ENCODE results near the gene SAP30BP. TPM values are rescaled to one million over a fixed set of nuclear protein-coding genes. Genes with fewer than 3 reads are reported as not detected.

SAP30BP gene
- total RNA-seq, 4 donors from 2014 or later = 33.9 to 72.7 (median 44.4) TPM

DNA sequence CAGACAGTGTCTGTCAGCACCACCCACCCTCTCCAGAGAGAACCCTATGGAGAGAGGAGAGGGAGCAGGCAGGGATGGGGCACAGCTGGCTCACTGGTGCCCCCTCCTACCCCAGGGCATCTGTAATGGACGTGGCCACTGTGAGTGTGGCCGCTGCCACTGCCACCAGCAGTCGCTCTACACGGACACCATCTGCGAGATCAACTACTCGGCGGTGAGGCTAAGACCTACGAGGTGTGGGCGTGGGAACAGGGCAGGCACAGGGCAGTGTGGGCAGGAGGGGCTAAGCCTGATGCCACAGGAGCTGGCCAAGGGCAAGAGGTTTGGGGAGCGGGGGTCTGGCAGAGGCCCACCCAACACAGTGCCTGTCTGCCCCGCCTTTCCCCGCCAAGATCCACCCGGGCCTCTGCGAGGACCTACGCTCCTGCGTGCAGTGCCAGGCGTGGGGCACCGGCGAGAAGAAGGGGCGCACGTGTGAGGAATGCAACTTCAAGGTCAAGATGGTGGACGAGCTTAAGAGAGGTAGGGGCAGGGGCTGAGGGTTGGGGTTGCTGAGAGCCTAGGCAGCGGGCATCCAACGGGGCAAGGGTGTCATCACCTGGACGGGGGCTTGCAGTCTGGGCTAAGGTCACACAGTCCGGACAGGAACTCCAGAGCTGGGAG, 69.2 kb downstream of the SAP30BP start:
- Histone ChIP-seq H3K27ac (peak overlapping the region in 1 of 4 donors; percentile 14), H3K4me1 (peaks cover 0 to 5% (median 0%) of the 10 kb centered on the region in 3 donors), H3K4me3 (no peak overlapping the region), H3K9me3 (no peaks in the 10 kb centered on the region), H3K27me3 (no peaks in the 10 kb centered on the region), H3K36me3 (peaks cover 15 to 100% (median 53%) of the 10 kb centered on the region in 3 donors)
- WGBS, 2 donors = 81 to 87% methylated on average over 11 to 18 of the region's 26 CpGs
- no peak for DNase-seq
- no peak for TF ChIP-seq POLR2A (IDR thresholded peaks at IDR 0.05)
- TF ChIP-seq, protein P1, sequence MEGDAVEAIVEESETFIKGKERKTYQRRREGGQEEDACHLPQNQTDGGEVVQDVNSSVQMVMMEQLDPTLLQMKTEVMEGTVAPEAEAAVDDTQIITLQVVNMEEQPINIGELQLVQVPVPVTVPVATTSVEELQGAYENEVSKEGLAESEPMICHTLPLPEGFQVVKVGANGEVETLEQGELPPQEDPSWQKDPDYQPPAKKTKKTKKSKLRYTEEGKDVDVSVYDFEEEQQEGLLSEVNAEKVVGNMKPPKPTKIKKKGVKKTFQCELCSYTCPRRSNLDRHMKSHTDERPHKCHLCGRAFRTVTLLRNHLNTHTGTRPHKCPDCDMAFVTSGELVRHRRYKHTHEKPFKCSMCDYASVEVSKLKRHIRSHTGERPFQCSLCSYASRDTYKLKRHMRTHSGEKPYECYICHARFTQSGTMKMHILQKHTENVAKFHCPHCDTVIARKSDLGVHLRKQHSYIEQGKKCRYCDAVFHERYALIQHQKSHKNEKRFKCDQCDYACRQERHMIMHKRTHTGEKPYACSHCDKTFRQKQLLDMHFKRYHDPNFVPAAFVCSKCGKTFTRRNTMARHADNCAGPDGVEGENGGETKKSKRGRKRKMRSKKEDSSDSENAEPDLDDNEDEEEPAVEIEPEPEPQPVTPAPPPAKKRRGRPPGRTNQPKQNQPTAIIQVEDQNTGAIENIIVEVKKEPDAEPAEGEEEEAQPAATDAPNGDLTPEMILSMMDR (IDR thresholded peaks at IDR 0.05) = no peak
- intact Hi-C loops (cut with DNase I) = no loop called here

DNA sequence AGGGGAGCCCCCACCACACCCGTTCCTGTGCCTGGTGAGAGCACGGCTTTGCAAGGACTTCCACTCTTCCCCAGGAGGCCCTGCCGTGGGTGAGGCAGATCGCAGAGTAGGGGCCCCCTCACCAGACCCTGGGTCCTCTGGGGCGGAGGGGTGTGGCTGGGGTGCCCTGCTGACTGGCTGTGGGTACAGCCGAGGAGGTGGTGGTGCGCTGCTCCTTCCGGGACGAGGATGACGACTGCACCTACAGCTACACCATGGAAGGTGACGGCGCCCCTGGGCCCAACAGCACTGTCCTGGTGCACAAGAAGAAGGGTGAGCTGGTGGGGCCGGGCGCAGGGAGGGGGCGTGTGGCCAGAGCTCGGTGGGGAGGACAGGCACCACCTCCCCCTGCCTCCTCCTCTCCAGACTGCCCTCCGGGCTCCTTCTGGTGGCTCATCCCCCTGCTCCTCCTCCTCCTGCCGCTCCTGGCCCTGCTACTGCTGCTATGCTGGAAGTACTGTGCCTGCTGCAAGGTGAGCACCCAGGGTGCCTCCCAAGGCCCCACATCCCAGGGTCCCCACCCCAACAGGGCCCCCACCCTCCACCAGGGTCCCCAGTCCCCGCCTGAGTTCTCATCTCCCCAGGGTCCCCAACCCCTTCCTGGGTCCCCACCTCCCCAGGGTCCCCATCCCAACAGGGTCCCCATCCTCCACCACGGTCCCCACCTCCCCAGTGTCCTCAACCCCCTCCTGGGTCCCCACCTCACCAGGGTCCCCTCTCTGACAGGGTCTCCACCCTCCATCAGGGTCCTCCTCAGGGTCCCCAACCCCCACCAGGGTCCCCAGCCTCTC, 70.2 kb downstream of the SAP30BP start:
- no peaks in the 10 kb centered on the region for H3K27me3 ChIP-seq
- no peaks in the 10 kb centered on the region for H3K9me3 ChIP-seq
- no peak overlapping the region for H3K27ac ChIP-seq
- H3K36me3 ChIP-seq = peaks cover 7 to 100% (median 50%) of the 10 kb centered on the region in 3 donors
- WGBS, 2 donors = 39 to 66% methylated on average over 4 of the region's 20 CpGs
- TF ChIP-seq, protein P1 (IDR thresholded peaks at IDR 0.05) = no peak
- no peak for TF ChIP-seq POLR2A (IDR thresholded peaks at IDR 0.05)
- DNase-seq = no peak
- H3K4me1 ChIP-seq = peaks cover 0 to 5% (median 0%) of the 10 kb centered on the region in 3 donors
- no peak overlapping the region for H3K4me3 ChIP-seq
- intact Hi-C loops (cut with DNase I) = no loop called here

DNA sequence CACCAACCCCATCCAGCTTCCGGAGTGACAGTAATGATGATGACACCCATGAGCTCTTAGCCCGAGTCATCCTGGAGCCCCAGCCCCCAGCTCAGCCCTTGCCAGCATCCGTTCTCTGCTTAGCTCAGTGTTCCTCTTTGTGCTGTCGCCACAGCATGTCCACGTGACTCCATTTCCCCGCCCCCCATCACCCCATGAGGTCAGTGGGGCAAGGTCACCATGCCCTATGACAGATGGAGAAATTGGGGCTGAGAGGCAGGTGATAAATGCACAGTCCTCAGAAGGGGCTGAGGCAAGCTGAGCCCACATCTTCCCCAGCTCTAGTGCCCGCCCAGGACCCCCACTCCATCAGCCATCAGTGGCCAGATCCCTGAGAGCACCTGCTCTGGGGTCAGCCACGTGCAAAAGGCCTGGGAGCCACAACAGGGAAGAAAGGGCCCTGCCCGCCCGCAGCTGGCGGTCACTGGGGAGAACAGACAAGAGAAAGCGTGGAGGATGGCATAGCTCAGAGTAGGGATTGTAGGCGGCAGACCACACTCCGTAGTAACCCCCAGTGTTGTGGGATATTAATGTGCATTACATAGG, 71.2 kb downstream of the SAP30BP start:
- no peaks in the 10 kb centered on the region for H3K27me3 ChIP-seq
- H3K4me3 ChIP-seq = no peak overlapping the region
- 20 to 67% methylated on average over 5 to 11 of the region's 14 CpGs for WGBS, 2 donors
- H3K9me3 ChIP-seq = no peaks in the 10 kb centered on the region
- no peak for DNase-seq
- intact Hi-C loops (cut with DNase I) = no loop called here
- TF ChIP-seq, protein P1 (IDR thresholded peaks at IDR 0.05) = no peak
- TF ChIP-seq POLR2A (IDR thresholded peaks at IDR 0.05) = no peak
- peaks cover 0 to 5% (median 0%) of the 10 kb centered on the region in 3 donors for H3K4me1 ChIP-seq
- H3K27ac ChIP-seq = no peak overlapping the region
- H3K36me3 ChIP-seq = peaks cover 7 to 100% (median 50%) of the 10 kb centered on the region in 3 donors

DNA sequence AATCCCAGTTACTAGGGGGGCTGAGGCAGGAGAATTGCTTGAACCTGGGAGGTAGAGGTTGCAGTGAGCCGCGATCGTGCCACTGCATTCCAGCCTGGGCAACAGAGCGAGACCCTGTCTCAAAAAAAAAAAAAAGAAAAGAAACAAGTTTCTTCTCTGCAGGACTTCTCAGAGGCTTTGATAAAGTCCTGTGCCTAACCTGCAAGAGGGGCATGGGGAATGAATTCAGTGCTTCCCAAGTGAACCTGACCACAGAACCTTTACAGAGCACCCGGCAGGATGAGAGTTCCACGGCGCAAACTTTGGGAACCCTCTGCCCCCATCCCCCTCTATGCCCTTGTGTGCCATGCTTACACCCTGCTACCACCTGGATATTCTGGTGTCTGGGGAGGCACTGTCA, 72.0 kb downstream of the SAP30BP start:
- TF ChIP-seq, protein P1 (IDR thresholded peaks at IDR 0.05) = no peak
- TF ChIP-seq POLR2A (IDR thresholded peaks at IDR 0.05) = no peak
- Histone ChIP-seq H3K4me1 (peaks cover 0 to 6% (median 0%) of the 10 kb centered on the region in 3 donors), H3K9me3 (no peaks in the 10 kb centered on the region), H3K4me3 (no peak overlapping the region), H3K27ac (no peak overlapping the region), H3K27me3 (no peaks in the 10 kb centered on the region), H3K36me3 (peaks cover 7 to 99% (median 50%) of the 10 kb centered on the region in 3 donors)
- intact Hi-C loops (cut with DNase I) = no loop called here
- 92 to 95% methylated on average over 6 to 7 of the region's 7 CpGs for WGBS, 2 donors
- DNase-seq = no peak

All from esophagus squamous epithelium (tissue), 5 donors.